Psoas muscle (tissue), 8 donors: ENCODE measurements around the gene FIGLA. TPM values are rescaled to one million over a fixed set of nuclear protein-coding genes. Genes with fewer than 3 reads are reported as not detected.

ENCODE experiments used
- ATAC-seq, 4 donors: fragments of 200-7000 bp; cut with Tn5 transposase; one replicate each; pipeline ENCODE4 v1.9.1; 2020; ENCODE audit warnings: moderate library complexity in 3 of 4, mild to moderate bottlenecking in 2 of 4
- DNase-seq, 2 donors: peaks; one replicate each; pipeline ENCODE4 v3.0.0-alpha.2; 2020
- H3K27ac ChIP-seq: fragments of 200-600 bp; one replicate; pipeline ENCODE4 v1.8.0; 2022
- H3K27me3 ChIP-seq, 3 donors: fragments of 200-600 bp in 1 of 3; one replicate each; pipeline versions ENCODE4 v1.6.1 to v1.8.0; 2013 to 2022; ENCODE audit warnings: low read length in 2 of 3, mild to moderate bottlenecking in 2 of 3, moderate library complexity in 1 of 3; ENCODE audit not compliant: insufficient read depth in 3 of 3
- H3K36me3 ChIP-seq, 2 donors: fragments of 200-600 bp in 1 of 2; one replicate each; pipeline versions ENCODE4 v1.6.1 to v1.8.0; 2013 to 2022; ENCODE audit warnings: low read depth in 1 of 2, mild to moderate bottlenecking in 1 of 2, moderate library complexity in 1 of 2; ENCODE audit not compliant: insufficient read depth in 1 of 2
- H3K4me1 ChIP-seq: fragments of 200-600 bp; one replicate; pipeline ENCODE4 v1.8.0; 2022
- H3K4me3 ChIP-seq: fragments of 200-600 bp; one replicate; pipeline ENCODE4 v1.8.0; 2022; ENCODE audit warnings: mild to moderate bottlenecking
- H3K9me3 ChIP-seq: fragments of 200-600 bp; one replicate; pipeline ENCODE4 v1.8.0; 2022
- WGBS, 3 donors: extraction: QIAGEN DNeasy Blood & Tissue Kit; methylation state at CpG; one replicate each; pipeline versions ENCODE4 v1.1.6 to v1.1.7; 2013; 5-methylcytosine and 5-hydroxymethylcytosine counted together
- intact Hi-C, 2 donors: fragments of 100-400 bp; cut with DNase I; formaldehyde crosslinking; loops; one replicate each; pipeline versions ENCODE4 v1.11.0 to v1.14.2; 2022
- polyA plus RNA-seq, 3 donors: library from polyadenylated mRNA; stranded (reverse); fragments of 200-250 nt; gene quantifications; one replicate each; pipeline ENCODE4 v1.2.3, GENCODE V29; 2013
- total RNA-seq, 4 donors: library from RNA; stranded (reverse); fragmentation: NEBNext Ultra II Directional in 2 of 4; extraction: Animal tissue kit (Norgen Biotek cat#: 25700) in 2 of 4; gene quantifications; one replicate each; pipeline versions ENCODE4 v1.2.1 to v1.2.4, GENCODE V29; 2021 to 2023
- TF ChIP-seq, protein P1 (sequence below): fragments of 200-600 bp; IDR thresholded peaks from one replicate; pipeline ENCODE4 v1.8.0; 2022; ENCODE audit warnings: antibody characterized with exemption
- donor health status: healthy with polysubstance abuse.
- donor health status: DM: no; HTN: no; CAD: no; lungs with moderate emphysema.
- donor health status: Bipolar disorder and iron deficiency.
- donor health status: healthy.
- donor health status: DM: yes; HTN: yes; CAD: no.
- donor health status: DM: no; HTN: no; CAD: no.
- donor health status: DM: no; HTN: no; CAD: no.
- donor health status: DM: yes; HTN: yes; CAD: no.

Gene FIGLA
- total and polyA plus RNA-seq, 7 donors, result 0.12 to 0.21 TPM; not detected in 5

DNA sequence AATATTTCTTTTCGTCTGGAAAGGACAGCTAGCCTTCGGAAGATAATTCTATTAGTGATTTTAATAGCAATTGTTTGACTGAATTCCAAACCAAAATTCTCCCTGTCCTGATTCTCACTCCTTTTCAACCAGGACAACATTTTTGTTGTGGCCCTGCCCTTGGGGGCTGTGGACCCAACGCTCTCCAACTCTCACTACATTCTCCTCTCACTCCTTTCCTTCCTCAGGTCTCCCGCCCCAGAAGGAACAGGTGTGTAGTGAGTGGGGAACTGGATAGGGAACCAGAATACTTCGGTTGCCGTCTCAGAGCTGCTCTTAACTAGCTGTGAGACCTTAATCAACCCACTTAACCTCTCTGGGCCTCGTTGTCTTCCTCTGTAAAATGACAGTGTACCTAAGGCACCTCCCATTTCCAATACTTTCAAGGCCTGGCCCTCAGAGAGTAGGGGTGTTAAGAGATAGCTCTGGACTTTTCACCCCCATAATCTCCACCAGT, 21.8 kb downstream of the FIGLA start:
- Histone ChIP-seq H3K27ac (no peak overlapping the region), H3K9me3 (no peaks in the 10 kb centered on the region), H3K27me3 (peaks cover 3 to 63% (median 17%) of the 10 kb centered on the region in 3 donors), H3K4me3 (no peak overlapping the region), H3K4me1 (no peaks in the 10 kb centered on the region), H3K36me3 (no peaks in the 10 kb centered on the region)
- WGBS, 3 donors, result 45 to 52% (median 45%) methylated on average over 7 of the region's 7 CpGs
- ATAC-seq (no peak), DNase-seq (no peak)
- intact Hi-C loops, result no loop called here
- TF ChIP-seq, protein P1, sequence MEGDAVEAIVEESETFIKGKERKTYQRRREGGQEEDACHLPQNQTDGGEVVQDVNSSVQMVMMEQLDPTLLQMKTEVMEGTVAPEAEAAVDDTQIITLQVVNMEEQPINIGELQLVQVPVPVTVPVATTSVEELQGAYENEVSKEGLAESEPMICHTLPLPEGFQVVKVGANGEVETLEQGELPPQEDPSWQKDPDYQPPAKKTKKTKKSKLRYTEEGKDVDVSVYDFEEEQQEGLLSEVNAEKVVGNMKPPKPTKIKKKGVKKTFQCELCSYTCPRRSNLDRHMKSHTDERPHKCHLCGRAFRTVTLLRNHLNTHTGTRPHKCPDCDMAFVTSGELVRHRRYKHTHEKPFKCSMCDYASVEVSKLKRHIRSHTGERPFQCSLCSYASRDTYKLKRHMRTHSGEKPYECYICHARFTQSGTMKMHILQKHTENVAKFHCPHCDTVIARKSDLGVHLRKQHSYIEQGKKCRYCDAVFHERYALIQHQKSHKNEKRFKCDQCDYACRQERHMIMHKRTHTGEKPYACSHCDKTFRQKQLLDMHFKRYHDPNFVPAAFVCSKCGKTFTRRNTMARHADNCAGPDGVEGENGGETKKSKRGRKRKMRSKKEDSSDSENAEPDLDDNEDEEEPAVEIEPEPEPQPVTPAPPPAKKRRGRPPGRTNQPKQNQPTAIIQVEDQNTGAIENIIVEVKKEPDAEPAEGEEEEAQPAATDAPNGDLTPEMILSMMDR, result no peak

DNA sequence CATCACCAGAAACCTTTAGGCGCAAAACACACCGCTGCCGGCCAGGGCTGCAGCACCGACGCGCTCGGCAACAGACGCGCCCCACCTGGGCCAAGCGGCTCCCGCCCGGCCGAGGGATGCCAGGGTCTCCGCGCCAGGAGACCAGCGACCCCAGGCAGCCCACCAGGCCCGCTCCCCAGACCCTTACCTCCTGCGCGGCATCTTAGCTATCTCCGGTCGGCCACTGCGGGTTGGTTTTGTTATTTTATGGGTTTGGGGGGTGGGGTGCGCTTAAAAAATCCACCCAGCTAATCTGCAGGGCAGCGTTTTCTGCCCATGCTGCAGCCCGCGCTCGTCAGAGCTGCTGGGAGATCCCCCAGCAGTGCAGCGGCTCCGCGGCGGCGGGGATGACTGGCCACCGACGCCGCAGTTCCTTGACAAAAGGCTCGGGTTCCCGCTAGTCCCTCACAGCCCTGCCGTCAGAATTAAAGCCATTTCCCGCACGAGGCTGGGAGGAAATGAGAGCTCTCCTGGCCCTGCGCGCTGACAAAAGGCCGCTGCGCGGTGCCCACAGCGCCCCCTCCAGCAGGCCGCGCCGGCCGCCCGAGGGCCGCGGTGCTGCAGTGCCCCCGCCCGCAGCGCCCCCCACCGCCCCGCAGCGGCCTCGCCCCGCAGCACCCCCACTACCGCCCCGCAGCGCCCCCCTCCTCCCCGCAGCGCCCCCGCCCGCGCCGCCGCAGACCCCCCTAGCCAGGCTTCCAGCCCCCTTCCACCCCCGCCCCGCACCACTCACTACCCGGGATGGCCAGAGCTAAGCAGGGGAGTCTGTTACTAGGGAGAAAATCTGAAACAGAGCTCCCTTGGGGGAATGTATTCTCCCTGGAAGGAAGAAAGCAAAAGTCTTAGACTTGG, 22.5 kb downstream of the FIGLA start, which contains the start of gene ADD2:
TSS of gene ADD2 (minus strand) at position 502 of the 891 bp plus-strand sequence. CDS start 61,792 bp downstream, outside the sequence.
- intact Hi-C loops, result no loop called here
- DNase-seq, result peak; percentile 19 to 48
- peak; percentile 25 to 59 (median 36) for ATAC-seq
- Histone ChIP-seq H3K27ac (peak within 1 kb of the TSS; percentile 10), H3K27me3 (peaks cover 3 to 61% (median 17%) of the 10 kb centered on the region in 3 donors), H3K36me3 (no peaks in the 10 kb centered on the region), H3K4me1 (no peaks in the 10 kb centered on the region), H3K9me3 (no peaks in the 10 kb centered on the region), H3K4me3 (peak within 1 kb of the TSS; percentile 61)
- 1 to 2% (median 1%) methylated on average over 51 to 73 of the region's 74 CpGs for WGBS, 3 donors
- TF ChIP-seq, protein P1, result peak; percentile 22

DNA sequence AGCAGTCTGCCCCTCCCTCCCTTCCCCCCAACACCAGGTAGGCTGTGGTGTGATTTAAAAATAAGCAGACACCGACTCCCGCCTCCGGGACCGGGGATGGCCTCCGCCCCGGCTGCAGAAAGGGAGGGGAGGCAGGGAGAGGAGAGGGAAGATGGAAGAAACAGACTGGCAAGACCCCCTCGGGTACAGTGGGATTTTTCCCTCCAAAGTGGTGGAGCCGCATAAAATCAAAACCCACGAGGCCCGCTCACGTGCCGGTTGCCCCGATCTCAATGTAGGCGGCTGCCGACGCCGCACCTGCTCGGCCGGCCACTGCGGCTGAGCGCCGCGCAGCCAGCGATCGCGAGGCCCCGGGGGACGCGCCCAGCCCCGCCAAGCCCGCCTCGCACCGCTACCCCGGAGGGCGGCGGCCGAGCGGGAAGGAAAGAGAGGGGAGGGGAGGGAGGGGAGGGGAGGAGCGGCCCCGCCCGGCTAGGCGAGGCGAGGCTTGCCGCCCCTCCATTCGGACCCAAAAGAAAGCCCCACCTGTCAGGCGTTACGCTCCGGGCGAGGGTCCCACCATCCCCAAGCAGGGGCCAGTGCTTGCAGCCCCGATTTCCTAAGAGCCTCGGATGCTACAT, 23.3 kb downstream of the FIGLA start:
- Histone ChIP-seq H3K36me3 (no peaks in the 10 kb centered on the region), H3K9me3 (no peaks in the 10 kb centered on the region), H3K27ac (peak overlapping the region; percentile 10), H3K4me1 (no peaks in the 10 kb centered on the region), H3K4me3 (peak overlapping the region; percentile 61), H3K27me3 (peaks cover 3 to 57% (median 17%) of the 10 kb centered on the region in 3 donors)
- 0% methylated on average over 36 to 51 of the region's 51 CpGs for WGBS, 3 donors
- no peak for DNase-seq
- TF ChIP-seq, protein P1, result no peak
- intact Hi-C loops, result no loop called here
- ATAC-seq, result no peak

DNA sequence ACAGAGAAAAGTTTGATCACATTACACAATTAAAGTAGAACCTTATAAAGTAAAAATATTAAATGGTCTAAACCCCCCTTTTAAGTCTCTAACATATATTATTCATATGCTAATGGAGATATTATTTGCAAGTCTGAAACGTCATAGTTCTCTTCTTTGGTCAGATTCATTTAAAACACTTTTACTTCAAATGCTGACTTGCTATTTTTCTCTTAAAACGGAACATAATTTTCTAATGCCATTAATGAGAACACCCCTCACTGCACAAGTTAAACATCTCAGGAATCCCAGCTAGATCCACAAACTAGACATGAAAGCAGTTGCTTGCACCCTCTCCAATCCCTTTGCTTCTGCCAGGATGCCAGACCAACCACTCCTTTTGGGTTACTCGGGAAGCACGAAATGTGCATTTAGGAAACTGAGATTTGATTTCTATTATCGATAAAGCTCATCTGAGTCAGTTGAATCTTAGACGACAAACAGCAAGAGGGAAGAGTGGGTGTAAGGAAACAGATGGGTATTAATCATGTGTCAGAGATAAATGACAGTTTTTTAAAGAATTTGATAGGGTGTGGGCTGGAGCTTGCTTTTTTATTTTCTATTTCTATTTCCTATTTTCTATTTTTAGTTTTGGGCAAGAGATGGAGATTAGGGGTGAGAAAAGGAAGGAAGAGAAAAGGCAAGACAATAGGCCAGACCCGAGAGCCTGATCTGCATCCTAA, 23.9 kb downstream of the FIGLA start:
- Histone ChIP-seq H3K4me1 (no peaks in the 10 kb centered on the region), H3K27me3 (peaks cover 3 to 61% (median 17%) of the 10 kb centered on the region in 3 donors), H3K36me3 (no peaks in the 10 kb centered on the region), H3K27ac (no peak overlapping the region), H3K4me3 (peak overlapping the region; percentile 61), H3K9me3 (no peaks in the 10 kb centered on the region)
- TF ChIP-seq, protein P1, result no peak
- 19 to 25% (median 23%) methylated on average over 7 of the region's 7 CpGs for WGBS, 3 donors
- intact Hi-C loops, result no loop called here
- ATAC-seq (no peak), DNase-seq (no peak)
